Adrenal gland (tissue), 5 donors: ENCODE data around the gene EPHA4.

ENCODE experiments used
- CTCF ChIP-seq, 6 experiments: fragments of 450-650 bp in 4 of 6; fragments of 200-600 bp in 2 of 6; sonication (generic) in 1 of 6; IDR thresholded peaks; 1 replicate in 5 of 6; 2 replicates in 1 of 6; pipeline versions ENCODE4 v1.5.1 to v1.8.0; 2016 to 2021; ENCODE audit warnings: antibody characterized with exemption in 6 of 6, mild to moderate bottlenecking in 2 of 6, moderate library complexity in 1 of 6
- POLR2A ChIP-seq, 2 donors: fragments of 450-650 bp; IDR thresholded peaks; one replicate each; pipeline ENCODE4 v1.6.1; 2017; ENCODE audit warnings: antibody characterized with exemption in 2 of 2, mild to moderate bottlenecking in 2 of 2, moderate library complexity in 1 of 2
- donor health status: DM: no; HTN: no; CAD: no.

GRCh38 chr2:221554769-221555493 lies 17.2 kb downstream of the EPHA4 start:
- TF ChIP-seq CTCF (IDR thresholded peaks at IDR 0.05), result no peak
- no peak for TF ChIP-seq POLR2A (IDR thresholded peaks at IDR 0.05)
